ENCODE measurements around the gene PTPRQ.

- TF ChIP-seq, protein P1, sequence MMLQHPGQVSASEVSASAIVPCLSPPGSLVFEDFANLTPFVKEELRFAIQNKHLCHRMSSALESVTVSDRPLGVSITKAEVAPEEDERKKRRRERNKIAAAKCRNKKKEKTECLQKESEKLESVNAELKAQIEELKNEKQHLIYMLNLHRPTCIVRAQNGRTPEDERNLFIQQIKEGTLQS (IDR thresholded peaks at IDR 0.05; ENCODE audit: insufficient read depth, low read depth, low read length), result no peak
- TF ChIP-seq, protein P2, sequence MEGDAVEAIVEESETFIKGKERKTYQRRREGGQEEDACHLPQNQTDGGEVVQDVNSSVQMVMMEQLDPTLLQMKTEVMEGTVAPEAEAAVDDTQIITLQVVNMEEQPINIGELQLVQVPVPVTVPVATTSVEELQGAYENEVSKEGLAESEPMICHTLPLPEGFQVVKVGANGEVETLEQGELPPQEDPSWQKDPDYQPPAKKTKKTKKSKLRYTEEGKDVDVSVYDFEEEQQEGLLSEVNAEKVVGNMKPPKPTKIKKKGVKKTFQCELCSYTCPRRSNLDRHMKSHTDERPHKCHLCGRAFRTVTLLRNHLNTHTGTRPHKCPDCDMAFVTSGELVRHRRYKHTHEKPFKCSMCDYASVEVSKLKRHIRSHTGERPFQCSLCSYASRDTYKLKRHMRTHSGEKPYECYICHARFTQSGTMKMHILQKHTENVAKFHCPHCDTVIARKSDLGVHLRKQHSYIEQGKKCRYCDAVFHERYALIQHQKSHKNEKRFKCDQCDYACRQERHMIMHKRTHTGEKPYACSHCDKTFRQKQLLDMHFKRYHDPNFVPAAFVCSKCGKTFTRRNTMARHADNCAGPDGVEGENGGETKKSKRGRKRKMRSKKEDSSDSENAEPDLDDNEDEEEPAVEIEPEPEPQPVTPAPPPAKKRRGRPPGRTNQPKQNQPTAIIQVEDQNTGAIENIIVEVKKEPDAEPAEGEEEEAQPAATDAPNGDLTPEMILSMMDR (IDR thresholded peaks at IDR 0.05; ENCODE audit: control extremely low read depth in 1 of 3, insufficient read depth in 1 of 3, low read depth in 1 of 3, low read length in 3 of 3), result no peak
- TF ChIP-seq BRCA1 (IDR thresholded peaks at IDR 0.05; ENCODE audit: low read depth, low read length) (no peak), ZNF274 (IDR thresholded peaks at IDR 0.05; ENCODE audit: borderline replicate concordance, extremely low read depth, low read length) (no peak), CBX5 (IDR thresholded peaks at IDR 0.05; ENCODE audit: low read depth, low read length) (no peak), RNF2 (IDR thresholded peaks at IDR 0.05; ENCODE audit: borderline replicate concordance, low read depth, low read length, missing control alignments, poor library complexity, severe bottlenecking) (no peak), MAX (IDR thresholded peaks at IDR 0.05) (no peak), SIN3A (conservative IDR thresholded peaks at IDR 0.05 in 1 of 2, IDR thresholded peaks at IDR 0.05 in 1 of 2; ENCODE audit: low read depth in 1 of 2, low read length in 2 of 2) (no peak), EZH2 (IDR thresholded peaks at IDR 0.05; ENCODE audit: low read depth, low read length, severe bottlenecking) (no peak), CHD7 (IDR thresholded peaks at IDR 0.05; ENCODE audit: insufficient replicate concordance, low read length) (no peak), MAFK (IDR thresholded peaks at IDR 0.05; ENCODE audit: low read depth, low read length) (no peak), NANOG (IDR thresholded peaks at IDR 0.05; ENCODE audit: insufficient read depth, low read depth, low read length, poor library complexity, severe bottlenecking) (no peak), EGR1 (IDR thresholded peaks at IDR 0.05; ENCODE audit: borderline replicate concordance, low read depth, low read length) (no peak)
Measured at GRCh38 chr12:80590085-80590484, 146.1 kb downstream of the PTPRQ start.

All from H1 (cell line).